NCI-H128 (cell line): Measurements from ENCODE around the gene SAMD11.
A peak's percentile ranks its signal among the peaks of the same experiment; 100 is the strongest.
"Not testable (repeated sequence)": the region's sequence is repeated elsewhere in the genome, so short reads cannot be mapped to it uniquely, and the experiment has no call there.

Experiments
- DNase-seq: peaks from one replicate; lab custom pipeline; 2025; ENCODE audit not compliant: unreplicated experiment; lab: John Stamatoyannopoulos, UW

The SAMD11 gene

DNA sequence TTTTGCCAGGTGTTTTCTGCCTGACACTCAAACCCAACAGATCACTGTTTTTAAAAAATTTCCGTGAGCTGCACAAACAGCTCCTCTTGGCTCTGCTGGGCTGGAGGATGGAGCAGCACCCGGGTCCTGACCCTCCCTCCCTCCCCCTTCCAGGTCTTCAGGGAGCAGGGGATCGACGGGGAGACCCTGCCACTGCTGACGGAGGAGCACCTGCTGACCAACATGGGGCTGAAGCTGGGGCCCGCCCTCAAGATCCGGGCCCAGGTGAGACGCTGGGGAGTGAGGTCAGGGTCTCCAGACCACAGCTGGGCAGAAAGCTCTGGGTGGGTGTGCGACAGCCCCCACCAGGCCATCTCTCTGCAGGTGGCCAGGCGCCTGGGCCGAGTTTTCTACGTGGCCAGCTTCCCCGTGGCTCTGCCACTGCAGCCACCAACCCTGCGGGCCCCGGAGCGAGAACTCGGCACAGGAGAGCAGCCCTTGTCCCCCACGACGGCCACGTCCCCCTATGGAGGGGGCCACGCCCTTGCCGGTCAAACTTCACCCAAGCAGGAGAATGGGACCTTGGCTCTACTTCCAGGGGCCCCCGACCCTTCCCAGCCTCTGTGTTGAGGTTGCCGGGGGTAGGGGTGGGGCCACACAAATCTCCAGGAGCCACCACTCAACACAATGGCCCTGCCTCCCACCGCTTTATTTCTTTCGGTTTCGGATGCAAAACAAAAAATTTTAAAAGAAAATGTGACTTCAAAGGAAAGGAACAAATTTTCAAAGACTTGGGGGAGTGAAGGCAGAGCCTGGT is 20.0 kb downstream of the SAMD11 start:
- DNase-seq, result no peak

DNA sequence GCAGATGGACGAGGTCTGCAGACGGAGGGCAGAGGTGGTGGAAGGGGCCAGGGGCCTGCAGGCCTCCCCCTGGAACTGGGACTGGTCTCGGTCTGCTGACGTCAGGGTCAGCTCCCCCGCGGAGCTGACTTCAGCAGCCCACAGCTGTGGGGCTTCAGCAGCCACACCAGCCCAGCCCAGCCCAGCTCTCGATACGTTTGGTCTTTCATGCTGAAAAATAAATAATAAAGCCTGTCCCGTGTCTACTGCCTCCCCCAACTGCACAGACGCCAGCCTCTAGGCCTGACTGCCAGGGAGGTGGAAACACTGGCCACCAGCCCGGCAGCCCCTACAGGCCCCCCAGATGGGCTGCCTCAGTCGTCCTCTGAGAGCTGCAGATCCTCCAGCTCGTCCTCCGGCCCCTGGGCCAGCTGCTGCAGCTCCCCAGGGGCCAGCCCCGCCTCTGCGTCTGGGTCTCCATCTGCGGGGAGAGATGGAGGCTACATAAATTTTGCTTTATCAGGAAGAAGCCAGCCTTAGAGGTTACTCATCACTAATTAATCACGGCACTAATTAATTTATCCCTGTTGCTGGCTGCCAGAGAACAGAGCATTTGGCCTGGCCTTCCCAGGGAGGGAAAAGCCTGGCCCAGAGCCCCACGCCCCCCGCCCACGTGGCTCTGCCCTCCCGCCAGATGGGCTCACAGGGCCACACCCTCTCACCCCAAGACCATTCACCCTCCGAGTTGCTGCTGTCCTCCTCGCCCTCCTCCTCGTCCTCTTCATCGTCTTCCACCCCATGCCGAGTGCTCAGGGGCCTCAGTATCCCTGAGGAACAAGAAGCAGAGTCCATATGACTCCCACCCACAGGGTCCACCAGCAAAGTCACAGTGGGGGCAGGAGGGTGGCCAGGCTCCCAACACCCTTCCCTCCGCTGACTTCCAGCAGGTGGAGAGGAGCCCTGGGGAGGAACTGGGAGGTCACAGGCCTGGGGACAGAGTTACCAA is 20.9 kb downstream of the SAMD11 start:
- no peak for DNase-seq

DNA sequence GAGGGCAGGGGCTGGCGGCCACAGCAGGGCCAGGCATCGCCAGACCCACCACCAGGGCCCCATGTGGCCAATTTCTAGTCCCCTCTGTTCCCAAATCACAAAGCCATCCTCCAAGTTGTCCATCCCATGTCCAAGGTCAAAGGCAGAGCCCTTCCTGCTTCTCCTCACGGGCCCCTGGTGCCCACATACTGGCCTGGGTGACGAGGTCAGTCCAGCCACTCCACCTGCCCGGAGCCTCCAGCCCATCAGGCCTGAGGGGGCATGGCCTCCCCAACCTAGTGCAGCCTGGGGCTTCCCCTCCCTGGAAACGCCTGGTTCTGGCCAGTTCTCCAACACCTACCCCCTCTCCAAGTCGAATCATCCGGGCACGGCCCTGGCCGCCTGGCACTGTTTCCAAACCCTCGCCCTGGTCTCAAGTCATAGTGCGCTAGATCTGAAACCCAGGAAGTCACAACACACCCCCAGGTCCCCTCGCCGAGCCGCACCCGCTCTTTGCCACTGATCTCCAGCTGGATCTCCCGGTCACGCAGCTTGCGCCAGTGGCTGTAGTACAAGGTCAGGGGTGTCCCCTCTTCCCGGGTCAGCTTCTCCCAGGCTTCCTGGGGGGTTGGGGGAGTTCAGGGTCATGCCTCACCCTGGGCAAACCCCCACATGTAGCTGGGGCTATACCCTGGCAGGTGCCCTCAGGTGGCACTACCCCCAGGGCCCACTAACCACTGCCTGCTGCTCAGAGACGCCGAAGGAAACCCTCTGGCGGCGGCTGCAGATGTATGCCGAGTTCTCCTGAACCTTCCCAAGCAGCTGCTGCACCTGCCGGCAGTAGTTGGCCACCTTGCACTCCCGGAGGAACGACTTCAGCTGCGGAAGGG is 22.2 kb downstream of the SAMD11 start:
- no peak for DNase-seq

DNA sequence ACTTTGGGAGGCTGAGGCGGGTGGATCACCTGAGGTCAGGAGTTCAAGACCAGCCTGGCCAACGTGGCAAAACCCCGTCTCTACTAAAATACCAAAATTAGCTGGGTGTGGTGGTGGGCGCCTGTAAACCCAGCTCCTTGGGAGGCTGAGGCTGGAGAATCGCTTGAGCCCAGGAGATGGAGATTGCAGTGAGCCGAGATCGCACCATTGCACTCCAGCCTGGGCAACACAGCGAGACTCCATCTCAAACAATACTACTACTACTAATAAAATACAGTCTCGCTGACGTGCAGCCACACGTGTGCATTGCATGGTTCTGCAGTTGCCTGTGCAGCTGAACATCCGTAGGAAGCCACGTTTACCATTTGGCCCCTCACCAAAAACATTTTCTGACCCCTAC is 23.1 kb downstream of the SAMD11 start:
- DNase-seq, result not testable (repeated sequence)

DNA sequence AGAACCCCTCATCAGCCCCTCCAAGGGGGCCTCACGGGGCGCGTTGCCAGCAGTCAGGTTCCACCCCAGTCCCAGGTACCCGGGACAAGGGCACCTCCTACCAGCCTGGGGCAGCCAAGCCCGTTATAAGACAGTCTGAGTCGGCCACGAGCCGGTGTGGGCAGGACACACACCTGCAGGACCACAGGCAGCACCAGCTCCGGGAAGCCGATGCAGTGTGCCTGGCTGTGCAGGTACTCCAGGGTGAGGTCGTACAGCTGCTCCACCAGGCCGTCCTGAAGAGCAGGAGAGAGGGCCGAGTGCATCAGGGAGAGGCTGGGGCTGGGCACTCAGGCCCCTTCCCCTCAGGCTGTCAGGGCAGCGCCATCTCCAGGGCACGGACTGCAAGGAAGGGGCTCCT is 24.2 kb downstream of the SAMD11 start:
- DNase-seq, result no peak

DNA sequence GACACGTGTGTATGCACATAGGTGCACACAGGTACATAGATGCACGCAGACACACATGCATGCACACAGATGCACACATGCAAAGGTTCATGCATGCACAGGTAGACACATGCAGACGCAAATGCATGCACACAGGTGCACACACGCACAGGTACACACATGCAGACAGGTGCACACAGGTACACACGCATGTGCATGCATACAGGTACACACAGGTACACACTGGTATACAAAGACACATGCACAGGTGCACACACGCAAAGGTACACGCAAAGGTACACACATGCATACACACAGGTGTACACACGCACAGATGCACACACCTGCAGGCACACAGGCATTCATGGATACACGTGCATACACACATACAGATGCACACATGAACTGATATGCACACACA is 26.5 kb downstream of the SAMD11 start:
- no peak for DNase-seq

DNA sequence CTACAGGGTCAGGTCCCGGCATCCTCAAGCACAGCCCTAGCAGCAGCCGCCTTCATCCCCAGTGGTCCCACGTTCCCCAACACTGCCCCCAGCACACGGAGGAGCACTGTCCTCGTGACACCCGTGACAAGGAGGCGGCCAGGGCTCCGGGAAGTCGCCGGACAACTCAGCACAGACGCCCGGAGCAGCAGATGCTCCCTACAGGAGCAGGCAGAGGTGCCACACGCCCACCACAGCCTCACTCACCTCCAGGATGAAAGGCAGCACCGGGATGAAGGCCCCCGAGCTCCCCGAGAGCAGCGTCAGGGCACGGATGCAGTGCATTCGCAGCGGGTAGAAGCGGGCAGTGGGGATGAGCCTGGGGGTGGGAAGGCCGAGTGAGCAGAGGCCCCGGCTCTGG is 27.2 kb downstream of the SAMD11 start:
- DNase-seq, result no peak

DNA sequence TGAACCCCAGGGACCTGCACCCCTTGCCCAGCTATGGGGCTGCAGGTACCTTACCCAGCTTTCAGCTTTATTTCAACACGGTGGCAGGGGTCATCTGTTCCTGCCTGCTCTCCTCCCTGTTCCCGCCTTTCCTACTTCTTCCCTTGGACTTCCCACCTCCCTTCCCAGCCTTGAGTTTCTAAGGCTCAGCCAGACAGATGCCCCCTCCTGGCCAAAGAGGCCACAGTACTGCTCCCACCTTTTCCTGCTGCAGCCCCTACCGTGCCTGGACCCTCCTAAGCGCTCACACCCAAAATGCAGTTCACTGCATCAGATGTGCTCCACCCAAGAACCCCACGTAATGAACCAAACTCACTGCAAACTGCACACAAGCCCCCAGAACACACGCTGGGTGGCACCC is 27.6 kb downstream of the SAMD11 start:
- DNase-seq, result no peak

DNA sequence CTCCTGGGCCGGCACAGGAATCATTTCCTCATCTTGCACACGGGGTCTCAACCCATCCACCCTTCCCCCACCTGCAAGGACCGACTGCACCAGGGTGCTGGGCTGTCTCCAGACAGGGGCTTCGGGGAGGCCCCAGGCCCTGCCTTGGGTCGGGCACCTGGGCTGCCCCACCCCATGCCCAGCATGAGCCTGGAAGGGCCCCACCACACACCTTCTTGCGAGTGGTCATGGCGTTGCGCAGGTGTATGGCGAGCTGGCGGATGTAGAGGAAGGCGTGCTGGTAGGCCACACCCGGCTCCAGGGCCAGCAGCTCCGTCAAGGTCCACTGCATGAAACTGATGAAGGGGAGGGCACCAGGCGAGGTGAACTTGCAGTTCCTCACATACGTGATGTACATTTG is 28.5 kb downstream of the SAMD11 start:
- no peak for DNase-seq

DNA sequence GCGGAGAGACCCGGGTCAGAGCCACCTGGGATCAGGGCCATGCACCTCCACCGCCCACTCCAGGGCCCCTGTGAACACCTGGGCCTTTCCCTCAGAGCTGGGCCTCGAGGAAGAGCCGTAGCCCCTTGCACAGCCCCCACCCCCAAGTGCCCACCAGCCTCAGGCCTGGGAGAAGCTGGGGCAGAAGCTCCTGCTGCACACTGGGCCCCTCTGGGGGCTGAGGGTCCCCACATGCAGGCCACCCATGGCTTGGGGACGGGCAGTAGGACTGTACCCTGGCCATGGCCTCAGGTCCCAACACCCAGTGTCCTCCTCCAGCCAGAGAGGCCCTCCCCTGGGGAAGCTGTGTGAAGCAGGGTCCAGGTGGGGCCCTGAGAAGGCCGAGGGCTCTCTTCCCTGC is 28.9 kb downstream of the SAMD11 start:
- DNase-seq, result no peak

DNA sequence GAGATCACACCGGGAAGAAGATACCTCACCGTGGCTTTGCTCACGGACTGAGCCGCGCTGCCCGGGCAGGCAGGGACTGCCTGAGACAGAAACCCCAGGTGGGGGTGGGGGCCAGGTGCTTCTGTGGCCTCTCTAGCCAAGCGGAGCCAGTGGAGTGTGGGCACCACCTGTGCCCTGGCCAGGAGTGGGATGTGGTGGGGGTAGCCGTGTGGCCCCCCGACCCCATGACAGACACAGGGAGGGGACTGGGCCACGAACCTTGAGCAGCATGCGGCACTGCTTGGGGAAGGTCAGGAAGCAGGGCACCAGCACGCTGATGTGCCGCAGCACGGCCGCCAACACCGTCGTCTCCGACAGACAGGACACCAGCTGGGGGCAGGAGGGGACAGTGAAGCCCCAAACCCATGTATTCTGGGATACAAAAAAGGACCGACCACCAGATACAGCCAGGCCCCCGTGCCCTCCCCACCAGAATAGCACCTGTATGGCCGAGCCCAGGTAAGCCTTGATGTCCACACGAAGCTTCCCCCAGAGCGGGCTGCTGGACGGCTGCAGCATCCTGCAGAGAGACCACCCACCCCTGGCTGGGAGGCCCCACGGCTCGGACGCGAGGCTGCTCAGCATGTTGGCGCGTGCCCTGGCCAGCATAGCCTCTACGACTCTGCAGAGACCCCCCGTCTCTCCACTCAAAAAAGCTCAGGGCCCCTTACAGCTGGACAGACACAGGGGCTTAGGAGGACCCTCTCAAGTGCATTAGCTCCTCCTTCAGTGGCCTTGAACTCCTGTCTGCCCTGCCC is 30.0 kb downstream of the SAMD11 start:
- no peak for DNase-seq

DNA sequence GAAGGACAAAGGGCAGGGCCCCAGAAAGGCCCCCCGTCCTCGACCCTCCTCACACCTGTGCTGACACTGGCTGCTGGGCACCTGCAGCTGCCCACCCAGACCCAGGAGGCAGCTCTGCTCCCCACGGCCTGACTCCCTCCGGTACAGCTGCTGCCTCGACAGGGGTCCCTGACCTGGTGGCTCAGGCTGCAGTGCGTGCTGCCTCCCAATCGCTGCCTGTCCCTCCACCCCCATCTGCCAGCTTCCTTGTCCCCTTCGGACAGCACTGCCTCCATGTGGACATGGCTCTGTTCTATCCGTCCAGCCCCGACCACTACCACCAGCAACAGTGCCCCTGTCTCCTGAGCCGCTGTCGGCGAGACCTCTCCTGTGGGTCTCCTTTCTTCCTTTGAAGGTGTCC is 31.2 kb downstream of the SAMD11 start:
- DNase-seq, result no peak

DNA sequence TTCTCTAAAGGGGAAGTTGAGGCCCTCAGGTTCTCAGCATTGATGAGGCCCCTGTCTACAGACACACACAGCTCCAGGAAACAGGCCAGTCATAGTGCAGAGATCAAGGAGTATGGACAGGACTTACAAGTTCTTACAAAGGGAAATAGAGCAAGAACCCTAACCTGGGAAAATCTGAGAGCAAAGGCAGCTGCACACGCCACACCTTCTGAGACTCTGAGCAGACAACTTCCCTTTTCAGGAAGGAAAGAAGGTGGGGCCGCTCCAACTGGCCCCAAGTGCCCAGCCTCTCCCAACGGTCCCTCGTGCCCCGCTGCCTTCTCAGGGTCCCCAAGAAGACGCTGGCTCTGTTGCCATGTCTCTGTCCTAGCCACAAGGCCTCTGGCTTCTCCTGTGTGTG is 31.8 kb downstream of the SAMD11 start:
- no peak for DNase-seq

DNA sequence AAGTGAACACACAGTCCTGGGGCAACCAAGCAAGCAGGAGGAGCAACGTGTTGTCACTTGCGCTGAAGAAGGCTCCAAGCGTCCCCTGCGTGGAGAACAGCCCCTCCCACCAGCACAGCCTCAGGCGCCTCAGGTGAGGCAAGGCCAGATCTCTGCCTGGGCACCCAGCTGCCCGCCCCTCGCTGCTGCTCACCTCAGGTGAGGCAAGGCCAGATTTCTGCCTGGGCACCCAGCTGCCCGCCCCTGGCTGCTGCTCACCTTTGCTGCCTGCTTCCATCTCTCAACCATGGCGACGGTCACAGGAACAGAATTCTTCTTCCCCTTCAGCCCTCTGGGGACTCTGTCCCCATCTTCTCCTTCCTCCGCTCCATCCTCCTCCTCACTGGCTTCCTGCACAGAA is 32.9 kb downstream of the SAMD11 start:
- DNase-seq, result no peak

DNA sequence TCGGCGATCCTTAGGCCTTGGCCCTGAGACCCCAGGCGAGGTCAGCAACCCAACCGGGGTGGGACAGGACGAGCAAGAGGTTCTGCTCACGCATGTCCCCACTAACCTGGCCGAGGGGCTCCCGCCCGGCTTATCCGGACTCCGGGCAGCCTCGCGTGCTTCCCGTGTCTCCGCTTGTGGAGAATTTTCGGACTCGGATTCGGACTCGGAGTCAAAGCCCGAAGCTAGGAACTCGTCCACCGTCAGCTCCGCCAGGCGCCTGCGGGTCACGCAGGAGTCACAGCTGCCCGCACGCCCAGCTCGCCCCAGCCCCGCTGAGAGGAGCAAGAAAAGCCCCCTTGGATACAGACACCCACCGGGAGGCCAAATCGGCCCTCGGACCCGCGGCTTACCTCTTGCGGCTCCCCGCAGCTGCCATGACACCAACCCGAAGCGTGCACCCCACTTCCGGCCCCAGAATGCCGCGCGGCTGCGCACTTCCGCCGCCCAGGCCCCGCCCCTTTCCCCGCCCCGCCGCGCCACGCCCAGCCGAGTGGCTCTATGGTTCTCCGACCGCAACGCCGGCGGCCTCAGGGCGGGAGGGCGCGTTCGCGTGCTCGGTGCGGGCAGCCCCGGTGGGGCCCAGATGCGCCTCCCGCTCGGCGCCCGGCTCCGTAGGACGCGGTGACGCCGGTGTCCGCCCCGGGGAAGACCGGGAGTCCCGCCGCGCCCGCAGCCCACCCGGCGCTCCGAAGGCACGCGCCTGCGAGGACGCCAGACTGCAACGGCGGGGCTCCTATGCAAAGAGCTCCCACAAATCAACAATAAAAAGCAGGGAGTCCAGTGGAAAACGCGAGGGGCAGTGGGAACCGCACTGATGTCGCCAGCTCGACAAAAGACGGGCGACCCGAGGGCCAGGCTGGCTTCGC is 35.4 kb downstream of the SAMD11 start, which contains the start of gene NOC2L:
Gene NOC2L (minus strand): TSS at position 434 of the 908 bp plus-strand sequence. CDS start 16 bp downstream, at position 418.
- peak; percentile 74 for DNase-seq

DNA sequence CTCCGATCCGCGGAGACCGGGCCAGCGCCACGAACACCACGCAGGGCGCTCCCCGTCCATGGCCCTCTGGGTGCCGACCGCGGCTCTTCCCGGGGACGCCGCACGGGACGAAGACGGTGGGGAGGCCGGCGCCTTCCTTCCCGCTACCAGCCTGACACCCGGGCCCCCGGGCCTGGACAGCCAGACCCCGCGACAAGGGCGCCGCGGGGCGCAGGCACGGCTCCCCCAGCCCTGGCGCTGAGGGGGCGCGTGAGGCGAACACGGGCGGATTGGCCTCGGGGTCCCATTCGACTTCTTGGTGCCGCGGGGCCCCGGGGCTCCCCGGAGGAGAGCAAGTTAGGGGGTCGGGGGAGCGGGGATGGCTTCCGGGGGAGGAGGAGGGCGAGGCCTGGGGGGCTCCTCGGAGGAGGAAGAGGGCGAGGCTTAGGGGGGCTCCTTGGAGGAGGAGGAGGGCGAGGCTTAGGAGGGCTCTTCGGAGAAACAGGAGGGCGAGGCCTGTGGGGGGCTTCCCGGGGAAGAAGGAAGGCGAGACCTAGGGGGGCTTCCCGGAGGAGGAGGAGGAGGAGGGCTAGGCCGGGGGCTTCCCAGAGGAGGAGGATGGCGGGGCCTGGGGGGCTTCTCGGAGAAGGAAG is 36.1 kb downstream of the SAMD11 start:
- DNase-seq, result no peak

DNA sequence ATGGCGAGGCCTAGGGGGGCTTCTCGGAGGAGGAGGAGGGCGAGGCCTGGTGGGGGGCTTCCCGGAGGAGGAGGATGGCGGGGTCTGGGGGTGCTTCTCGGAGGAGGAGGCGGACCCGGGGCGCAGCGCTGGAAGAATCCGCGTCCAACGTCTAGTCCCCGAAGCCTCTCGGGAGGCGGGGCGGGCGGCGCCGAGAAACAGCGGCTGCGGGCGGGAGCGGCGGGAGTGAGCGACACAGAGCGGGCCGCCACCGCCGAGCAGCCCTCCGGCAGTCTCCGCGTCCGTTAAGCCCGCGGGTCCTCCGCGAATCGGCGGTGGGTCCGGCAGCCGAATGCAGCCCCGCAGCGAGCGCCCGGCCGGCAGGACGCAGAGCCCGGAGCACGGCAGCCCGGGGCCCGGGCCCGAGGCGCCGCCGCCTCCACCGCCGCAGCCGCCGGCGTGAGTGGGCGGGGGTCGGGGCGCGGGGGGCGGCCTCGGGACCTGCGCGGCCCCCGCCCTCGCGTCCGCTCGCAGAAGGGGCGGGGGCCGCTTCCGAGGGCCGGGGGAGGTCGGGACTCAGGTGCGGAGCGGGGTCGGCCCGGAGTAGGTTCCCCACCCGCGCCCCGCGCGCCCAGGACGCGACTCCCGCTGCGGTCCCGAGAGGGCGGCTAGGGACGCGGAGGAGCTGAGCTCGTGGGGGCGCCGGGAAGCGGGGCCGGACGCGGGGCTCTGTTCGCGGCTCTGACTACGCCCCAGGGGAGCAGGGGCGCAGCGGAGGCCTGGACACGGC is 36.8 kb downstream of the SAMD11 start, which contains the start of gene KLHL17:
Gene KLHL17 (plus strand): TSS at position 222 of the 769 bp plus-strand sequence. CDS start 110 bp downstream, at position 332.
- DNase-seq, result peak; percentile 41
